Measurements from ENCODE around the gene TPP1. TPM values are rescaled to one million over a fixed set of nuclear protein-coding genes. Genes with fewer than 3 reads are reported as not detected.
A peak's percentile ranks its signal among the peaks of the same experiment; 100 is the strongest.

Gene TPP1
- total RNA-seq, 1 experiment from 2014 or later = 31.2 TPM

DNA sequence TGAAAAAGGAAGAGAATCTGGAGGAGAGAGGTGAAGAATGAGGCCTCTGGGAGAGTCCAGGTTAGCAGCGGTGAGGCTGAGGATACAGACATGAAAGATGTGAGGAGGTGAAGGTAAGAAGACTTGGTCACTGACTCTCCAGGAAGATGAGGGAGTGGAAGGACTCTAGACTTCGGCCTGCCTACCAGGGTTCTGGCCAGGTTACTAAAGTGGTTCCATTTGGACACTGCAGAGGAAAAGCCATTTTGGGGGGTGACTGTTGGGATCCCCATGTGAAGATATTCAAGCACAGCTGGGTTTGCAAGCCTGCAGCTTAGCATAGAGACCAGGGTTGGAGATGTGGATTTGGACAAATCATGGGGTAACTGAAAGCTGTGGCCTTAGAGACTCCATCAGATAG, 28.6 kb upstream of the TPP1 start:
- no peak for DNase-seq (ENCODE audit: low read depth)

DNA sequence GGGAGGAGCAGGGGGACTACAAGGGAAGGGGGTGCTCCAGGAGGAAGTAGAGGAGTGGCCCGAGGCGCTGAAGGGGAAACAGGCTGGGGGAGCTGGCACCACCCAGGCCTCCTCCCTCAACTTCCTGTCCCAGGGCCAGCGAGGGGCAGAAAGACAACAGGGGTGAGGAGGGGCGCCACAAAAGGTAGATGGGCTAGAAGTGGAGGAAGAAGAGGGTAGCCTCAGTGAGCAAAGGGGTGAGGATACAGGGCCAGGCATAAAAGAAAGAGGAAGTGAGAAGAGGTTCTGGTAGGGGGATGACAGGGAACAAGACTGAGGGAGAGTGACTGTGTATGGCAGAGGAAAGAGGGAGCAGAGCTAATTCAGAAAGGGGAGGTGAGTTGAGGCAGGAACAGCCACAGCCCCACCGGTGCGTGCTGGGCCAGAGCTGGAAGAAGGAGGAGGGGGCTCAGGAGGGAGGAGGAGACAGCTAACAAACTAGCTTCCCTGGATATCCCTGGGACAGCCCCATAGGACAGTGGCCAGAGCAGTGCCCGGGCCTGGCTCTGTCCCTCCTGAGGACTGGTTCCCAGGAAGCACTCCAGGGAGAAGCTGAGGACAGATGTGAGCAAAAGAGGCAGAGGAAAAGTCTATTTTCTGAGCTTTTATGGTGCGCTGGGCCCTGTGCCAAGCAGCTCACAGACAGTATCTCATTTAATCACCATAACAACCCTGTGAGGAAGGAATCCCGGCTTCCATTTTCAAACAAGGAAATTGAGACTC, 27.9 kb upstream of the TPP1 start:
- DNase-seq (ENCODE audit: low read depth) = no peak

DNA sequence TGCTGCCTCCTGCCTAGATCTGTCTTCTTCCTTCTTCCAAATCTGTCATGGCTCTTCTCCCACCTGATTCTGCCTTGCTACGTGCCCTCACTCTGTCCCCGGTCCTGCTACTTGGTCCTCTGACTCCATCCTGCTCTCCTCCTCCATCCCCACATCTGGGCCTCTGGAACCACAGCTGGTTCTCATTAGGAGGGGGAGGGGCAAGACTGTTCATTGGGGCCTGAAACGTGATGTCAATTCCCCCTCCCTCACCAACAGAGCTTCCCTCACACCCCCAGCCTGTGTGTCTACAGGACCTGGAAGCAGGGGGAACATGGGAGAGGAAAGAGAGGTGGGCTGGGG, 27.3 kb upstream of the TPP1 start:
- DNase-seq (ENCODE audit: low read depth) = no peak

DNA sequence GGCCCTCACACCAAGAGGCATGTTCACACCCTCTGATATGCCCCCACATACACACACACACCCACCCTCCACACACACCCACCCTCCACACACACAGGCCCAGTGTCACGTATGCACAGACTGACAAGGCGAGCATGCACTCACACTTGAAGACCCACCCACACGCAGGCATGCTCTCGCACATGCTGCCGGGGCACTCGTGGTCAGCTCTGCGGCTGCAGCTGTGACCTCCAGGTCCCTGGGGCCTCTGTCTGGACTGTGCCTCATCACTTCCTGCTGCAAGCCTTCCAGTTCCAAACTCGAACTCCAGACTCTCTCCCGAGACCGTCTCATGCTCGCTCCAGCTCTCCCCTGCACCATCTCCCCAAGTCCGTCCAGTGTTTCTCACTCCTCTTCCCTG, 26.8 kb upstream of the TPP1 start:
- DNase-seq (ENCODE audit: low read depth) = peak; percentile 20

DNA sequence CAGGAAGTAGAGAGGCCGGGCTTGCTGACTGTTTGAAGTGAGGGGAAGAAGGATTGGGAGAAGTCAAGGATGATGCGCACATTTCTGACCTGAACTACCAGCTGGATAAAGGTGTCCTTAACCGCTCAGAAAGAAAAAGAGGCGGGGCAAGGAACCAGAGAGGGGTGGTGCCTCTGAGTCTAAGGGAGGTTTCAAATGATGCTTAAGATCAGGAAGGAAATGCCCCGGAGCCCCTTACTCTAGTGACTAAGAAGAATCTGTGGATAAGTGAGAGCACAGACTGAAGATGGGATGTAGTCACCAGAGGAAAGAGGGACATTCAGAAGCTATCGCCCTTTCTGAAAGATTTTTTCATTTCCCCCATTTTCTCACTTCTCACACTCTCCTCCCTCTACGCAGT, 23.7 kb upstream of the TPP1 start:
- no peak for DNase-seq (ENCODE audit: low read depth)

DNA sequence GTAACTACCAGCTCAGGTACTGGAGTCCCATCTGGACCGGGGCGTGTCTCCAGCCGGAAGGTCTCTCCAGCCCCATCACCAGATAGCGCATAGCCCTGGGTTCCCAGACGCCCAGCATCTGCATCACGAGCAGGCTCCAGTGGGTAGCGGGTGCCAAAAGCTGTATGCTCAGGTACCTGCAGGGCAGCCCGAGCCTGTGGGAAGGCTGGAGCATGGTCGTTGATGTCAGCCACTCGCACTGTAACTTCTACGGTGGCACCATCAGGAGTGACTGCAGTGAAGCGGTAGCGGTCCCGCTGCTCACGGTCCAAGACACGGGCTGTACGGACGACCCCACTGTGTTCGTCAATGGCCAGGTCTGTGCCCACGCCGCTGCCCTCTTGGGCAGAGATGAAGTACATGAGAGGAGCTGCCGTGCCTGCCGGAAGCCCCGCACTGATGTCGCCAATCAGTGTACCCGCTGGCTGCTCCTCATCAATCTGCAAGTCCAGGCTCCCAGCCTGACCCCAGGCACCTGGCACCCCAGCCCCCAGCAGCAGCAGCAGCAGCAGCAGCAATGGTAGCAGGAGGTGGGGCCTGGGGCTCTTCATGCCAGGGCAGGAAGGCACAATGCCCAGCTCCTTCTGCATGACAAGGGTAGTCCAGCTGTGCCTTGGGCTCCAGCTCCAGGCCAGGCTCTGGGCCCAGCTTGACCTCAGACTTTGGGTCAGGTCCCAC, 21.9 kb upstream of the TPP1 start:
- no peak for DNase-seq (ENCODE audit: low read depth)

DNA sequence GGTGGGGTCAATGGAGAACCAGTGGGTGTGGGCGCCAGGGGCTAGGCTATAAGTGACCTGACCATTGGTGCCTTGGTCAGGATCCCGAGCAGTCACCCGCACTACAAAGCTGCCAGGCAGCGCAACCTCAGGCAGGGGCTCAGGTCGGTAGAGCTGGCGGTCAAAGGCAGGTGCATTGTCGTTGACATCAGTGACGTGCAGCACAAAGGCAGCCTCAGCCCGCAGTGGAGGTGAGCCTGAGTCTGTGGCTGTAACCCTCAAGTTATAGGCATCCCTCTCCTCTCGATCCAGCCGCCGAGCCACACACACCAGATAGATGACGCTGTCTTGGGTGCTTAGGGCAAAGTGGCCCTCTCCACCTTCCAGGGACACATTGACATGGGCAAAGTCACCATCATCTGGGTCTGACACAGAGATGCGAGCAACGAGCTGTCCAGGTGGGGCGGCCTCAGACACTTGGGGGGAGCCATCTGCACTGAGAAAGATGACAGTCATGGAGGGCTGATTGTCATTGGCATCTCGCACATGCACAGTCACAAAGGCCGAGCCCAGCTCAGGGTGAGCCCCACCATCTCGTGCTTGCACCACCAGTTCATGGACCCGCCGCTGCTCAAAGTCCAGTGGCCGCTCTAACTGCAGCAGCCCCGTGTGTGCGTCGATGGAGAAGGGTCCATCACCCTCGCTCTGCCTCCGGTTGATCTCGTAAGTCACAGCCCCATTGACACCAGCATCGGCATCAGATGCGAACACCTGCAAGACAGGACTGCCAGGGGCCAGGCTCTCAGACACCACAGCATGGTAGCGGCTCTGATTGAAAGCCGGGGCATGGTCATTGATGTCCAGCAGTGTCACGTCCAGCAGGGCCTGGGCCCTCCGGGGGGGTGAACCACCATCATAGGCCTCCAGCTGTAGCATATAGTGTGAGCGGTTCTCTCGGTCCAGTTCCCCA, 21.1 kb upstream of the TPP1 start:
- no peak for DNase-seq (ENCODE audit: low read depth)

DNA sequence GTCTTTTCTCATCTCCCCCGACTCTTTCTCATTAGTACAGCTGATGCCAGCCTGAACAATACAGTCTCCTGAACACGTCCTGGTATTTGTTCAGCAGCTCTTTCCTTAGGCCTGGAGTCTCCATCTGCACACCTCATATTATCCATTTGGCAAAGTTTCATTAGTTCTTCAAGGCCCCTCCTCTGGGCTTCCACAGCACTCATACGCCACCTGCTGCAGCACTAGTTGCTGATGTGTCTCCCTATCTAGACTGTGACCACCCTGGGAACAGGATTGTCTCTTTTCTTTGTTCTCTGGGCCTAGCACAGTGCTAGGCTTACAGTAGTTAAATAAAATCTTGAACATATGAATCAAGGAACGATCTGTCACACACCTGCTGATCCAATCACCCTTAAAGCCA, 19.2 kb upstream of the TPP1 start:
- DNase-seq (ENCODE audit: low read depth) = no peak

DNA sequence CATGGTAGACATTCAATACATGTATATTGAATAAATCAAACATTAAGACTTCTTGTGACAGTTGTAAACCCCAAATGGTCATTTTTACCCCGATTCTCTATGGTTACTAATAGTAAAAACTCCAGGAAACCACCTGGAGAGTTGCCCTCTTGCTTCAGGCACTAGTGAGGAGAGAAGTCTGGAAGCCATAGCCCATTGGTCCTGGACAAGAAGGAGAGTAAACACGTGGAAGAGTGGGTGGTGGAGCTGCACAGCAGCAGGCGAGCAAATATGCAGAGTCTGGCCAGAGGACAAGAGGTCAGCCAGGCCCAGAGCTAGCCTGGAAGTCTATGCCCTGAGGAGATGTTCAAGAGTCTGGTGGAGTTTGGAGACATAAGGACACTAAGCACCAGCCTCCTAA, 18.6 kb upstream of the TPP1 start:
- no peak for DNase-seq (ENCODE audit: low read depth)

DNA sequence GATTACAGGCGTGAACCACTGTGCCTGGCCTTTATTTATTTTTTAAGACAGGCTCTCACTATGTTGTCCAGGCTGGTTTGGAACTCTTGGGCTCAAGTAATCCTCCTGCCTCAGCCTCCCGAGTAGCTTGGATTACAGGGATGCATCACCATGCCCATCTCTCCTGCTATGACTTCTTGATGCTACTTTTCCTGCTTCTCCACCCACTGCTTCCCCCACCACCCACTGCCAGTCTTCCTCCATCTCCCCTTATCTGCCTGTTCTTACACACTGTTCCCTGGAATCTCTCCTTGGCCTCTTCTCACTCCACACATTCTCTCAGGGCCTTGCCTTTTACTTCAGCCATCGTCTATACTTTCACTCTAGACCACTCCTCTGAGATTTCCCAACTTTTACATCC, 17.3 kb upstream of the TPP1 start:
- DNase-seq (ENCODE audit: low read depth) = no peak

DNA sequence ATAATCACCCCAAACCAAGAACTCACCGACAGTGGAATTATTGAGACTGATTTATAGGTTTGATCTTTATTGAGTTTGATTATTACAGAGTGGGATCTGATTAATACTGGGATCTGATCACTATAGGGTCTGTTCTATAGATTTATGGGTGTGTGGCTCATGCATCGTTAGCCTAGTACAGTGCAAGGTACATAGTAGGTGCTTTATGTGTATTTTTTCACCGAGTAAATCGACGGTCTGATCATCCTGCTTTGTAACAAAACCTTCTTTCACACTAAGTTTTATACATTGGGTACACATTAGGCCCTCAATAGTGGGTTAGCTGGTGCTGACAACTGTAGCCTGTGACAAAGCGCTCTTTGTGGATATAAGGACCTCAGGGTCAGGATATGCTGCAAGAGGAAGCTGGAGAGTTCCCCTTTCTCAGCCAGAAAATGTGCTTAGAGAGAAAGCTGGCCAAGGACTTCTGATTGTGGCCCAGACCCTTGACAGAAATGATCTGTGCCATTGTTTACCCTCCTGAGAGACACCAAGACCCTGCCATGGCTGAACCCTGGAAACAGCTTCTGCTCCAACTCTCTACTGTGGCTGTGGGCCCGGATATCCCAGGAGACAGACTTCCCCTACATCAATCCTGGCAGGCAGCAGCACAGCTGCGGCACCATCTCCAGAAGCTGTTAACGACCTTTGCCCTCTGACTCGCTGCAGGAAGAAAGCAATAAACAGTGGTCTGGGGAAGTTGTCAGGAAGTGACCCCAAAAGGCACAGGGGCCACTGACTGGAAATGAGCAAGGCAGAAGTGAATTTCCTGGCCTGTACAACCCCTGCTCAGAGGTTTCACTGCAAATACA, 16.1 kb upstream of the TPP1 start:
- peak; percentile 59 for DNase-seq (ENCODE audit: low read depth)

DNA sequence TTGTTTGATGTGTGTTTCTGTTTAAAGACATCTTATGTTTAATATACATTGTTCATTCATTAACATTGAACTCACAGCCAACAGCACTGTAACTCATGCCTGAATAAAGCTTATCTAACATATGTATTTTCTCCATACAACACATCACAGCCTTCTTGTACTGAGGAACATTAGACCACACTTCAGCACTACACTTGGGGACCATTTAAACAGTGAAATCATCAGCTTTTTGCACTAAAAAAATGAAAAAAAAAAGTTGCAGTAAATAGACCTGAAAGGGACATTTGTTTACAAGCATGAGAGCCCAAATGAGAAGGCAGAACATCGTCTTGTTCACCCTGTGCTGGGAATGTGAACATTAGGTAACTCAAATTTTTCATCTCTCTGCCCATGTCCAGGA, 15.3 kb upstream of the TPP1 start:
- DNase-seq (ENCODE audit: low read depth) = no peak

DNA sequence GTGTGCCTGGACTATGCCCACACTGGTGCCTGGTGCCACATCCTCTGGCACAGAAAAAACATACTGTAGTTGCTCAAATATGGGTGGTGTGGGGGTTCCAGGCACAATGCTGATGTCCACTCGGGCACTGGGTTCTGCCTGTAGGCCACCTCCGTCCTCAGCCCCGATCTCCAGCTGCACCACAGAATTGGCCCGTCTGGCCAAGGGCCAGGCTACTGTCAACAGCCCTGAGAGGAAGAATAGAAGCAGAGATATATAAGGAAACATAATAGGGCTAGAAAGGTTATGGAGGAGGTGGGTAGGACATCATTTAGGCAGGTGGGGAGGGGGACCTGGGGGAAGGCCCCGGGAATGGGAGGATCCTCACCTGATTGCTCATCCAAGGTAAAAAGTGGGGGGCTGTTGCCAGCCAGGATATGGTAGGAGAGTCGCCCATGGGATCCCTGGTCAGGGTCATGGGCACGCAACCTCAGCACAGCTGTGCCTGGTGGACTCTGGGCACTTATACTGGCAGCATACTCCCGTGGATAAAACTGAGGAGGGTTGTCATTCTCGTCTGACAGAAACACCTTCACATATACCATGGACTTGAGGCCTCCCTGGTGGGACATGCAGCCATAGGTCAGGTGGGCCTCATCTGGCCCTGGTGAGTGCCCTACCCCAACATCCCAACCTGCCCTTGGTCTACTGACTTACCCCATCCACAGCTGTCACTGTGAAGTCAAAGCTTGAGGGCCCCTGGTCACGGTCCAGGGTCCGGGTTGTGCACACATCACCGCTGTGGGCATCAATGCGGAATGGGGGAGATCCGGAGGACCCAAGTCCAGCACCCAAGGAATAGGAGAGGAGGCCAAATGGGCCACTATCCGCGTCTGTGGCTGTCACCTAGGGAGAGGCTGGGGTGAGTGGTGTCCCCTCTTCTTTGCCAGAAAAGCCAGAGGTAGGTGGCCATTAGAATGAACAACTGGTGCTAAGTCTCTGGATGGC, 14.5 kb upstream of the TPP1 start:
- no peak for DNase-seq (ENCODE audit: low read depth)

DNA sequence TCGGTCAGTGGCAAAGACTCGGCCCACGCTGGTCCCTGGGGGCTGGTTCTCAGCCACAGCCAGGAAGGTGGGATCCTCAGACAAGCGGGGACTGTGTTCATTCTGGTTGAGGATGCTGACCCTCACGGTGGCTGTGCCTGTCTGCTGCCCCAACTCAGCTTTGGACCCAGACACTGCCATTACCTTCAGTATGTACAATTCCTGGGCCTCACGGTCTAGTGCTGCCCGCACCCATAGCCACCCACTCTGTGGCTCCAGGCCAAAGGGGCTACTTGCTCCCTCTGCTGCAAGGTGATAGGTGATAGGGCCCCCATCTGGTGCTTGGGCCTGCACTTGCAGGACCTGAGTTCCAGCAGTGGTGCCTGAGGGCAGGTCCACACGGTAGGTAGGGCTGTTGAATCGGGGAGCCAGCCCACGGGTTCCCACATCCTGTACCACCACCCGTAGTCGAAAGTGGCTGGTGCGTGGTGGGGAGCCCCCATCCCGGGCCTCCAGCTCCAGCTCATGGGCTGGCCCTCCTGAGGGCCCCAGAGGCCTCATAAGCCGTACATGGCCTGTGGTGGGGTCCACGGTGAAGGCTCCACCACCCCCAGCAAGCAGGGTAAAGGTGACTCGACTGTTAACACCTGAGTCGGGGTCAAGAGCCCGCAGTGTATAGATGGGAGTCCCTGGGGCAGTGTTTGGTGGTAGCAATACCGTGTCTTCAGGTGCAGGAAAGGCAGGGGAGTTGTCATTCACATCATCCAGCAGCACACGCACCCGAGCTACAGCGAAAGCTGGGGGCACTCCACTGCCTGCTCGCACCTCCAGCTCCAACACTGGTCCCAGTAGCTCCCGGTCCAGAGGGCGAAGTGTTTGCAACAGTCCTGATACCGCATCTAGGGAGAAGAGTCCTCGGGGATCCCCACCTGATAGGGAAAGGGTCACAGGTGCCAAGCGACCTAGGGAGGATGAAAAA, 13.2 kb upstream of the TPP1 start:
- no peak for DNase-seq (ENCODE audit: low read depth)

DNA sequence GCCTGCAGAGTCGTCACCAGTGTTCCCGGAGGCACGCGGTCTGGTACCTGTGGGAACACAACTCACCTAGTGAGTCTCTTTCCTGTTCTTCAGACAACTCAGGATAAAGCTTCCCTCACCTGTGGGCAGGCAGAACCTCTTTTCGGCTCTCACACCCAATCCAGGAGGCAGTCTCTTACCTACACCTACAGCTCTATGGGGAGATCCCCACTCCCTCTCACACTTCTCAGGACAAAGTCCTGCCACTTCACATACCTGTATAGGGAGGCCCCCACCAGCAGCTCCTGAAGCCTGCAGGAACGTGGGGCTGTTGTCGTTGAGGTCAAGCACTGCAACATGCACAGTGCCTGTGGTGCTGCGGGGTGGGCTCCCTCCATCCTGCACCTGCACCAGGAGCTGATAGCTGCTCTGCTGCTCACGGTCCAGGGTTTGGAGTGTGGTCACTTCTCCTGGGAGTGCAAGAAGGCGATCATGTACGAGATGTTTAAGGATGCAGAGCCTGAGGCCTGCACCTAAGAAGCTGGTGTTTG, 12.2 kb upstream of the TPP1 start:
- no peak for DNase-seq (ENCODE audit: low read depth)

DNA sequence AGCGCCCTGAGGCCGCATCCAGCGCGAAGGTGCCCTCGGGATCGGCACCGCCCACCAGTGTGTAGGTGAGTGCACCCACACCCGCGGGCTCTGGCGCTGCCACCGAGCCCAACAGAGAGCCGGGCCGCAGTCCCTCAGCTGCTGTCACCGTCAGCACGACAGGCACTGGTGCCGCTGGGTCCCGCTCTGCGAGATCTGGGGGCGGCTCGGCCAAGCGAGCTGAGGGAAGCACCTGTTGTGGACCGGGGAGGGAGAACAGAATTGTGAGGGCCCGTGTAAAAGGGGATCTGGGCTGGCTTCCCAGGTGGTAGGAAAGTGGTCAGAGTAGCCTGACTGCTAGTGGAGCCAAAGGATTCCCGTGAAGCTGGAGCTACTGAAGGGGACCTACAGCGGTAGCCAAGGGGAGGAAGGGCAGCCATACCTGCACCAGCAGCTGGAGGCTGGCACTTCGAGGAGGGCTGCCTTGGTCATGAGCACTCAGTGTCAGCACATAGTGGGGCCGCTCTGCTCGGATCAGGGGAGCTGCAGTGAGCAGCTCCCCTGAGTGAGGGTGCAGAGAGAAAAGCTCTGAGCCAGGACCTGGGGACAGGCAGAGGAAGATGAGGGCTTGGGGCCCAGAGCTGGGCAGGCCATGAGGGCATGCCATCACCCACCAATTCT, 11.5 kb upstream of the TPP1 start:
- no peak for DNase-seq (ENCODE audit: low read depth)

DNA sequence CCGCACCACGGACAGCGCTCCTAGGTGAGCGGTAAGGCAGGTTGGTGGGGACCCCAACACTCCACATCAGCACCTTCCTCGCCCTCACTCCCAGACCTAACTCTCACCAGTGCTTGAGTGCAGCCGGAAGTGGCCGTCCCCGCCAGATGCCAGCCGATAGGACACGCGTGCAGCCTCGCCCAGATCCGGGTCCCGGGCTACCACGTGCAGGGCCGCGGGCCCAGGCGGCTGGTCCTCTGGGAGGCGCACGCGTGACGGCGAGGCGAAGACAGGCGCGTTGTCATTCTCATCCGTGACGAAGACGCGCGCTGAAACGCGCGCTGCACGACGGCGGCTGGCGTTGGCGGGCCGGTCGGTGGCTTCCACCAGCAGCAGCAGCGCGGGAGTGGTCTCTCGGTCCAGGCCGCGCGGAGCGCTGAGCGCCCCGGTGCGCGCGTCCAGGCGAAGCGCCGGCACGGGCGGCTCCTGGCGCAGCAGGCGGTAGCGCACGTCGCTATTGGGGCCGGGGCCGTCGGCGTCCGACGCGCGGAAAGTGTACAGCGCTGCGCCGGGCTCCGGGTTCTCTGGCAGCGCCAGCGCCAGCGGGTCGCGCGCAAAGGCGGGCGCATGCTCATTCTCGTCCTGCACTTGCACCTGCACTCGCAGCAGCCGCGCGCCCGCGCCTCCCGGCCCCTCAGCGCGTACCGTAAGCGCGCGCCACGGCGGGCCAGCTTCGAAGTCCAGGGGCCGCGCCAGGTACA, 10.8 kb upstream of the TPP1 start:
- DNase-seq (ENCODE audit: low read depth) = no peak

Data from HT1080 (cell line).